CD4-positive, alpha-beta T cell (primary cell): ENCODE measurements around the gene BMP10. TPM values are rescaled to one million over a fixed set of nuclear protein-coding genes. Genes with fewer than 3 reads are reported as not detected.

Source experiments
- ATAC-seq: fragments of 200-7000 bp; cut with Tn5 transposase; one replicate; pipeline ENCODE4 v1.10.0; 2022; ENCODE audit warnings: mild to moderate bottlenecking; ENCODE audit not compliant: poor library complexity
- CTCF ChIA-PET: fragments of 350-600 bp; sonication (Branson Sonifier 250); formaldehyde crosslinking; loops from one replicate; lab custom pipeline; 2021; ENCODE audit warnings: antibody characterized with exemption, inconsistent platforms; lab: Charles Lee
- POLR2A ChIA-PET: fragments of 350-600 bp; sonication (Branson Sonifier 250); formaldehyde crosslinking; loops from one replicate; lab custom pipeline; 2021; ENCODE audit warnings: antibody characterized with exemption, inconsistent platforms; lab: Charles Lee
- DNase-seq, 14 experiments: peaks; one replicate each; pipeline ENCODE4 v3.0.0-alpha.2; 2013 to 2020; ENCODE audit warnings: mixed read lengths in 2 of 14
- H3K27ac ChIP-seq, 2 donors: one replicate each; pipeline versions ENCODE4 v1.5.1 to v1.7.0; 2013; ENCODE audit warnings: low read length in 2 of 2, low read depth in 1 of 2, mild to moderate bottlenecking in 1 of 2
- H3K27me3 ChIP-seq, 2 experiments: 1 replicate in 1 of 2; 2 replicates in 1 of 2; pipeline versions ENCODE4 v1.6.1 to v1.7.0; 2013; ENCODE audit warnings: low read length in 2 of 2, control low read depth in 1 of 2, mild to moderate bottlenecking in 1 of 2, moderate library complexity in 1 of 2; ENCODE audit not compliant: insufficient read depth in 2 of 2, control insufficient read depth in 1 of 2
- H3K36me3 ChIP-seq: one replicate; pipeline ENCODE4 v1.6.1; 2013; ENCODE audit warnings: low read length, control low read depth; ENCODE audit not compliant: insufficient read depth
- H3K4me1 ChIP-seq: one replicate; pipeline ENCODE4 v1.6.1; 2013; ENCODE audit warnings: low read length, control low read depth; ENCODE audit not compliant: insufficient read depth
- H3K4me3 ChIP-seq: one replicate; pipeline ENCODE4 v1.5.1; 2013; ENCODE audit warnings: mild to moderate bottlenecking, low read length, moderate library complexity
- H3K9me3 ChIP-seq, 2 experiments: 1 replicate in 1 of 2; 2 replicates in 1 of 2; pipeline versions ENCODE4 v1.6.1 to v1.7.0; 2013; ENCODE audit warnings: low read length in 2 of 2, mild to moderate bottlenecking in 2 of 2, control low read depth in 1 of 2, moderate library complexity in 1 of 2; ENCODE audit not compliant: control insufficient read depth in 1 of 2, insufficient read depth in 1 of 2
- H3K27ac Mint-ChIP-seq: one replicate; pipeline ENCODE4 v1.8.0; 2020; ENCODE audit warnings: mixed read lengths
- H3K27me3 Mint-ChIP-seq: one replicate; pipeline ENCODE4 v1.8.0; 2021; ENCODE audit warnings: mixed read lengths
- H3K36me3 Mint-ChIP-seq: one replicate; pipeline ENCODE4 v1.8.0; 2021; ENCODE audit warnings: low read depth, mixed read lengths
- H3K4me1 Mint-ChIP-seq: one replicate; pipeline ENCODE4 v1.8.0; 2021; ENCODE audit warnings: low read depth, mixed read lengths
- H3K4me3 Mint-ChIP-seq: one replicate; pipeline ENCODE4 v1.8.0; 2020; ENCODE audit warnings: mild to moderate bottlenecking, mixed read lengths
- H3K9me3 Mint-ChIP-seq: one replicate; pipeline ENCODE4 v1.8.0; 2020; ENCODE audit warnings: mixed read lengths
- intact Hi-C, 2 experiments: fragments of 100-400 bp; cut with DNase I in 1 of 2; cut with micrococcal nuclease in 1 of 2; formaldehyde crosslinking; loops; one replicate each; pipeline versions ENCODE4 v1.15.1 to v1.9.0; 2023 to 2025; cut with DNase I, micrococcal nuclease
- total RNA-seq, 174 experiments: library from RNA in 2 of 174; stranded (reverse) in 2 of 174; gene quantifications; one replicate each; pipeline ENCODE4 v1.2.3 and lab custom pipeline; 2021 to 2026
- TF ChIP-seq, protein P1 (sequence below): fragments of 200-600 bp; IDR thresholded peaks from one replicate; pipeline ENCODE4 v1.8.0; 2022; ENCODE audit warnings: antibody characterized with exemption, mild to moderate bottlenecking

BMP10 gene
- total RNA-seq, 2 experiments from 2014 or later, result not detected

DNA sequence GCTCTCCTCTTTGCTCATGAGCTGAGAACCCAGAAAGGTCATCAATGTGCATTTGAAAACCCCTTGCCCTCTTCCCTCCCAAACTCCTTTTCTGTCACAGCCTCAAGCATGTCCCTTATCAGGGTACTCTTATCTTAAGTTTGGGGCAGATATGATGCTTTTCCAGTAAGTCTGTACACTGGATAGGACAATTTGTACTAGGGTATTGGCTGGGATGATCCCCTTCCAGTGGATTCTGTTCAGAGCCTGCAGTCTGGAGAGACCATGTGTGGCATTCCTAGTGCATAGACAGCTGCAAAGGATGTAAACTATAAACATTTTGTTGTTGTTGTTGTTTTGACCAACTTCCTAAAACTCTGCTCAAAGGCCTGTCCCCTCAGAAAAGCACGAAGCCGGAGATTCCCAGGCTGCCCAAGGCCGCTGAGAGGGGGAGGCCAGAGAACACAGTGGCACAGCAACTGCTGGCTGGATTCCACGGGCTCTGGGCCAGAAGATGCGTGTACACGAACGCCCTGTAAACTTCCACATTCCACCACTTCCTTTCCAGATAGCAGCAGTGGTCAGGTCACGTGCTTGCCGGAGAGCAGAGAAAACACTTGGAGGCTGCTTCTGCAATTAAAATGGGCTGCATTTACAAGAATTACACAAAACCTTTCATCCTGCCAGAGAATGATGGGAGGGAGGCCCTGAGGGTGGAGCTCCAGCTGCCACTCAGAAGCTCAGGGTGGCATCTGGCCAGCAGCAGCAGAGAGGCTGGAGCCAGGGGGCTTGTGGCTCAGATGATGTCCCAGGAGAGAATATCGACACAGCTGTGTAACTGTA lies 42.1 kb downstream of the BMP10 start:
- TF ChIP-seq, protein P1, sequence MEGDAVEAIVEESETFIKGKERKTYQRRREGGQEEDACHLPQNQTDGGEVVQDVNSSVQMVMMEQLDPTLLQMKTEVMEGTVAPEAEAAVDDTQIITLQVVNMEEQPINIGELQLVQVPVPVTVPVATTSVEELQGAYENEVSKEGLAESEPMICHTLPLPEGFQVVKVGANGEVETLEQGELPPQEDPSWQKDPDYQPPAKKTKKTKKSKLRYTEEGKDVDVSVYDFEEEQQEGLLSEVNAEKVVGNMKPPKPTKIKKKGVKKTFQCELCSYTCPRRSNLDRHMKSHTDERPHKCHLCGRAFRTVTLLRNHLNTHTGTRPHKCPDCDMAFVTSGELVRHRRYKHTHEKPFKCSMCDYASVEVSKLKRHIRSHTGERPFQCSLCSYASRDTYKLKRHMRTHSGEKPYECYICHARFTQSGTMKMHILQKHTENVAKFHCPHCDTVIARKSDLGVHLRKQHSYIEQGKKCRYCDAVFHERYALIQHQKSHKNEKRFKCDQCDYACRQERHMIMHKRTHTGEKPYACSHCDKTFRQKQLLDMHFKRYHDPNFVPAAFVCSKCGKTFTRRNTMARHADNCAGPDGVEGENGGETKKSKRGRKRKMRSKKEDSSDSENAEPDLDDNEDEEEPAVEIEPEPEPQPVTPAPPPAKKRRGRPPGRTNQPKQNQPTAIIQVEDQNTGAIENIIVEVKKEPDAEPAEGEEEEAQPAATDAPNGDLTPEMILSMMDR, result no peak
- peaks cover 44% of the 10 kb centered on the region for H3K36me3 Mint-ChIP-seq
- peak; percentile 86 for ATAC-seq
- H3K27ac Mint-ChIP-seq, result peak overlapping the region; percentile 87
- peaks cover 74% of the 10 kb centered on the region for H3K4me1 Mint-ChIP-seq
- Histone ChIP-seq H3K4me3 (no peak overlapping the region), H3K36me3 (peaks cover 32% of the 10 kb centered on the region), H3K9me3 (no peaks in the 10 kb centered on the region), H3K4me1 (peaks cover 44% of the 10 kb centered on the region), H3K27ac (peak overlapping the region; percentile 69 to 70), H3K27me3 (no peaks in the 10 kb centered on the region)
- intact Hi-C loops, result loop anchor here in 1 of 2 experiments (2.0 kb wide), 1 partner anchor 80 kb away; no protein-coding TSS in a partner anchor
- H3K9me3 Mint-ChIP-seq, result no peaks in the 10 kb centered on the region
- POLR2A ChIA-PET, result interaction anchor here (0.9 to 3.7 kb wide), 19 partner anchors 8 to 362 kb away, joined by 3 to 24 read pairs (median 6); partner anchors contain the start of genes APLF and FBXO48
- no peaks in the 10 kb centered on the region for H3K27me3 Mint-ChIP-seq
- peak overlapping the region; percentile 68 for H3K4me3 Mint-ChIP-seq
- peak; percentile 40 to 91 (median 64) for DNase-seq
- CTCF ChIA-PET, result interaction anchor here (0.9 to 1.8 kb wide), 5 partner anchors 9 to 366 kb away, joined by 3 to 8 read pairs (median 4); partner anchors contain the start of gene ARHGAP25

DNA sequence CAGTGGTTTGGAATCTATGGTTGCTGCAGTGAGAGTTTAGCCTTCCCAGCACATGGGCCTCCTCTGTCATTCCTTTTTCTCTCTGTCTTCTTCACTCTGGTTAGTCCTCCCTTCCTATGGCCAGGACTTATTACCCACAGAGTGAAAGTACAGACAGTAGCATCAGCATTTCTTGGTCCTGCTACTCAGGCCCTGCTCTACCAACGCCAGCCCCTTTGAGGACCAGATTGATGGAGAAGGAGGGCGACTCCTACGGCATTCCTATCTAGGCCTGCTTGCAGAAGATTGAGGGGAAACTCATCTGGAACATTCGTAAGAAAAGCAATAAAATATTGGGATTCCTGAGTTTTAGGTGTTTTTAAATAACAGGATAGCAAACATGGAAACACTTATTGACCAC lies 43.5 kb downstream of the BMP10 start:
- ChIA-PET POLR2A (interaction anchor here (1.0 to 3.7 kb wide), 4 partner anchors 40 to 63 kb away, joined by 3 to 24 read pairs (median 10); no protein-coding TSS in a partner anchor), CTCF (no interaction called here)
- Mint-ChIP-seq H3K27ac (peak overlapping the region; percentile 87), H3K9me3 (no peaks in the 10 kb centered on the region), H3K36me3 (peaks cover 59% of the 10 kb centered on the region), H3K4me3 (no peak overlapping the region), H3K27me3 (no peaks in the 10 kb centered on the region), H3K4me1 (peaks cover 68% of the 10 kb centered on the region)
- H3K9me3 ChIP-seq, result no peaks in the 10 kb centered on the region
- TF ChIP-seq, protein P1, result no peak
- ATAC-seq (no peak), DNase-seq (no peak)
- intact Hi-C loops, result loop anchor here in 1 of 2 experiments (2.0 kb wide), 1 partner anchor 81 kb away; no protein-coding TSS in a partner anchor
- H3K27ac ChIP-seq, result peak overlapping the region in 1 of 2 donors; percentile 69
- peaks cover 46% of the 10 kb centered on the region for H3K36me3 ChIP-seq
- H3K4me1 ChIP-seq, result peaks cover 42% of the 10 kb centered on the region
- H3K4me3 ChIP-seq, result no peak overlapping the region
- no peaks in the 10 kb centered on the region for H3K27me3 ChIP-seq

DNA sequence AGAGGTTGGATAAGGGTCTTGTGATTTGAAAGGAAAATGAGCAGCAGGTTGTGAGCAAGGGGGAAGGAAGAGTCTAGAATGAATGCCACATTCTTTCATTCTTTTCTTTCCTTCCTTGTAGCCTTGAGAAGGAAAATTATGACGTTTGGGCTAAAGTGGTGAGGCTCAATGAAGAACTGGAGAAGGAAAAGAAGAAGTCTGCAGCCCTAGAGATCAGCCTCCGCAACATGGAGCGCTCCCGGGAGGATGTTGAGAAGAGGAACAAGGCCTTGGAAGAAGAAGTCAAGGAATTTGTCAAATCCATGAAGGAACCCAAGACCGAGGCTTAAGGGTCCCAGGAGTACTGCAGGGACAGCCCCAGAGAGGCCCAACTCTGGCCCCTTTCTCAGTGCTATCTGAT lies 45.3 kb downstream of the BMP10 start:
- H3K36me3 Mint-ChIP-seq, result peaks cover 77% of the 10 kb centered on the region
- H3K27ac ChIP-seq, result no peak overlapping the region
- peaks cover 64% of the 10 kb centered on the region for H3K36me3 ChIP-seq
- ATAC-seq (no peak), DNase-seq (no peak)
- no peak overlapping the region for H3K4me3 Mint-ChIP-seq
- intact Hi-C loops, result no loop called here
- no peaks in the 10 kb centered on the region for H3K27me3 ChIP-seq
- peaks cover 51% of the 10 kb centered on the region for H3K4me1 Mint-ChIP-seq
- no peaks in the 10 kb centered on the region for H3K9me3 ChIP-seq
- H3K9me3 Mint-ChIP-seq, result no peaks in the 10 kb centered on the region
- POLR2A ChIA-PET, result no interaction called here
- peak overlapping the region; percentile 87 for H3K27ac Mint-ChIP-seq
- CTCF ChIA-PET, result no interaction called here
- TF ChIP-seq, protein P1, result no peak
- no peak overlapping the region for H3K4me3 ChIP-seq
- H3K4me1 ChIP-seq, result peaks cover 24% of the 10 kb centered on the region
- no peaks in the 10 kb centered on the region for H3K27me3 Mint-ChIP-seq
